HepG2 (cell line): ENCODE results near the gene TFEB.

Source experiments
- GABPA ChIP-seq, 2 experiments: IDR thresholded peaks; 2 replicates each; pipeline ENCODE4 v1.6.1; 2011 to 2016; ENCODE audit warnings: low read depth in 2 of 2, low read length in 1 of 2, missing biosample characterization in 1 of 2, missing genetic modification characterization in 1 of 2
- KDM1A ChIP-seq: IDR thresholded peaks from 2 replicates; pipeline ENCODE4 v1.6.1; 2016; ENCODE audit warnings: missing compliant biosample characterization
- MAFK ChIP-seq, 2 experiments: IDR thresholded peaks in 1 of 2; conservative IDR thresholded peaks in 1 of 2; 2 replicates each; pipeline ENCODE4 v1.6.1; 2011; ENCODE audit warnings: improper control_type of control experiment in 2 of 2, low read length in 2 of 2
- POLR2A ChIP-seq, 2 experiments: IDR thresholded peaks; 2 replicates each; pipeline ENCODE4 v1.6.1; 2011; ENCODE audit warnings: low read depth in 2 of 2, low read length in 2 of 2, mild to moderate bottlenecking in 1 of 2, moderate library complexity in 1 of 2; ENCODE audit not compliant: insufficient read depth in 1 of 2
- ZNF549 ChIP-seq: sonication (generic); formaldehyde crosslinking; IDR thresholded peaks from 2 replicates; pipeline ENCODE4 v1.5.0; 2020; ENCODE audit warnings: missing genetic modification reagents
- ZSCAN12 ChIP-seq: sonication (generic); formaldehyde crosslinking; IDR thresholded peaks from 2 replicates; pipeline ENCODE4 v1.9.0; 2021; ENCODE audit warnings: mild to moderate bottlenecking, missing genetic modification reagents
- ZSCAN30 ChIP-seq: sonication (generic); formaldehyde crosslinking; IDR thresholded peaks from 2 replicates; pipeline ENCODE4 v1.5.0; 2020; ENCODE audit warnings: mild to moderate bottlenecking, missing genetic modification reagents
- TF ChIP-seq, protein P1 (sequence below), 2 experiments: IDR thresholded peaks; 2 replicates each; pipeline ENCODE4 v1.6.1; 2011 to 2012; ENCODE audit warnings: low read length in 2 of 2, borderline replicate concordance in 1 of 2, low read depth in 1 of 2, mild to moderate bottlenecking in 1 of 2, moderate library complexity in 1 of 2
- TF ChIP-seq, protein P2 (sequence below): sonication (generic); formaldehyde crosslinking; conservative IDR thresholded peaks from 2 replicates; pipeline ENCODE4 v1.4.0; 2020; ENCODE audit warnings: missing genetic modification reagents
- TF ChIP-seq, protein P3 (sequence below): sonication (generic); formaldehyde crosslinking; conservative IDR thresholded peaks from 2 replicates; pipeline ENCODE4 v1.8.0; 2022; ENCODE audit warnings: missing genetic modification reagents

DNA sequence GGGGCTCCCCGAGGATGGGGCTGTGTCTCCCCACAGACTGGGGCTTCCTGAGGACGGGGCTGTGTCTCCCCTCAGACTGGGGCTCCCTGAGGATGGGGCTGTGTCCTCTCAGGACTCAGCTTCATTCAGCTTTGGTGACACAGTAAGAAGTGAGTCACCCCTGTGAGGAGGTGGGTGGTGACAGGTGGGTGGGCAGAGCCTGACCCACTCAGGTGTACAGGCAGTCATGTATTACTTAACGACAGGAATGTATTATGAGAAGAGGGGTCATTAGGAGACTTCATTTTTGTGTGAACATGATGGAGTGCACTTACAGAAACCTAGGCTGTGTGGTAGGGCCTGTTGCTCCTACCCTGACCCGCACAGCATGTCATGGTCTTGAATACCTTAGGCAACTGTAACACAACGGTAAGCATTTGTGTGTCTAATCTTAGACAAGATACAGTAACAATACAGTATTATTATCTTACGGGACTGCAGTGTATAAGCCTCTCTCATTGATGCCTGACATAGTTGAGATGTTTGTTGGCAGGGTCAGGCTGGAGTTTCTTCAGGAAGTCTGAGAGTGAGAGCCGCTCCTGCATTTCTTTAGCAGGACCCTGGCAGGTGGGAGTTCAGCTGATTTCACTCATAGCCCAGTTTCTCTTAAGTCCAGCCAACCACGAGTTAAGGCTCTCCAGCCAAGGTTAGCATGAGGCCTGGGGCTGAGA lies 22.7 kb upstream of the TFEB start:
- TF ChIP-seq KDM1A (CRISPR knock-in tag) (no peak), GABPA (IDR thresholded peaks at IDR 0.05; ENCODE audit: low read depth, low read length) (no peak), GABPA (CRISPR knock-in tag; IDR thresholded peaks at IDR 0.05; ENCODE audit: low read depth) (no peak), POLR2A (IDR thresholded peaks at IDR 0.05; ENCODE audit: insufficient read depth in 1 of 2, low read depth in 2 of 2, low read length in 2 of 2) (no peak), ZNF549 (CRISPR knock-in tag) (no peak), ZSCAN30 (CRISPR knock-in tag) (no peak), MAFK (conservative IDR thresholded peaks at IDR 0.05 in 1 of 2, IDR thresholded peaks at IDR 0.05 in 1 of 2; ENCODE audit: low read length in 2 of 2) (no peak), ZSCAN12 (no peak)
- TF ChIP-seq, protein P1, sequence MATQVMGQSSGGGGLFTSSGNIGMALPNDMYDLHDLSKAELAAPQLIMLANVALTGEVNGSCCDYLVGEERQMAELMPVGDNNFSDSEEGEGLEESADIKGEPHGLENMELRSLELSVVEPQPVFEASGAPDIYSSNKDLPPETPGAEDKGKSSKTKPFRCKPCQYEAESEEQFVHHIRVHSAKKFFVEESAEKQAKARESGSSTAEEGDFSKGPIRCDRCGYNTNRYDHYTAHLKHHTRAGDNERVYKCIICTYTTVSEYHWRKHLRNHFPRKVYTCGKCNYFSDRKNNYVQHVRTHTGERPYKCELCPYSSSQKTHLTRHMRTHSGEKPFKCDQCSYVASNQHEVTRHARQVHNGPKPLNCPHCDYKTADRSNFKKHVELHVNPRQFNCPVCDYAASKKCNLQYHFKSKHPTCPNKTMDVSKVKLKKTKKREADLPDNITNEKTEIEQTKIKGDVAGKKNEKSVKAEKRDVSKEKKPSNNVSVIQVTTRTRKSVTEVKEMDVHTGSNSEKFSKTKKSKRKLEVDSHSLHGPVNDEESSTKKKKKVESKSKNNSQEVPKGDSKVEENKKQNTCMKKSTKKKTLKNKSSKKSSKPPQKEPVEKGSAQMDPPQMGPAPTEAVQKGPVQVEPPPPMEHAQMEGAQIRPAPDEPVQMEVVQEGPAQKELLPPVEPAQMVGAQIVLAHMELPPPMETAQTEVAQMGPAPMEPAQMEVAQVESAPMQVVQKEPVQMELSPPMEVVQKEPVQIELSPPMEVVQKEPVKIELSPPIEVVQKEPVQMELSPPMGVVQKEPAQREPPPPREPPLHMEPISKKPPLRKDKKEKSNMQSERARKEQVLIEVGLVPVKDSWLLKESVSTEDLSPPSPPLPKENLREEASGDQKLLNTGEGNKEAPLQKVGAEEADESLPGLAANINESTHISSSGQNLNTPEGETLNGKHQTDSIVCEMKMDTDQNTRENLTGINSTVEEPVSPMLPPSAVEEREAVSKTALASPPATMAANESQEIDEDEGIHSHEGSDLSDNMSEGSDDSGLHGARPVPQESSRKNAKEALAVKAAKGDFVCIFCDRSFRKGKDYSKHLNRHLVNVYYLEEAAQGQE (IDR thresholded peaks at IDR 0.05; ENCODE audit: borderline replicate concordance in 1 of 2, low read depth in 1 of 2, low read length in 2 of 2), result no peak
- TF ChIP-seq, protein P2, sequence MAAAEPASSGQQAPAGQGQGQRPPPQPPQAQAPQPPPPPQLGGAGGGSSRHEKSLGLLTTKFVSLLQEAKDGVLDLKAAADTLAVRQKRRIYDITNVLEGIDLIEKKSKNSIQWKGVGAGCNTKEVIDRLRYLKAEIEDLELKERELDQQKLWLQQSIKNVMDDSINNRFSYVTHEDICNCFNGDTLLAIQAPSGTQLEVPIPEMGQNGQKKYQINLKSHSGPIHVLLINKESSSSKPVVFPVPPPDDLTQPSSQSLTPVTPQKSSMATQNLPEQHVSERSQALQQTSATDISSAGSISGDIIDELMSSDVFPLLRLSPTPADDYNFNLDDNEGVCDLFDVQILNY (CRISPR knock-in tag), result no peak
- TF ChIP-seq, protein P3, sequence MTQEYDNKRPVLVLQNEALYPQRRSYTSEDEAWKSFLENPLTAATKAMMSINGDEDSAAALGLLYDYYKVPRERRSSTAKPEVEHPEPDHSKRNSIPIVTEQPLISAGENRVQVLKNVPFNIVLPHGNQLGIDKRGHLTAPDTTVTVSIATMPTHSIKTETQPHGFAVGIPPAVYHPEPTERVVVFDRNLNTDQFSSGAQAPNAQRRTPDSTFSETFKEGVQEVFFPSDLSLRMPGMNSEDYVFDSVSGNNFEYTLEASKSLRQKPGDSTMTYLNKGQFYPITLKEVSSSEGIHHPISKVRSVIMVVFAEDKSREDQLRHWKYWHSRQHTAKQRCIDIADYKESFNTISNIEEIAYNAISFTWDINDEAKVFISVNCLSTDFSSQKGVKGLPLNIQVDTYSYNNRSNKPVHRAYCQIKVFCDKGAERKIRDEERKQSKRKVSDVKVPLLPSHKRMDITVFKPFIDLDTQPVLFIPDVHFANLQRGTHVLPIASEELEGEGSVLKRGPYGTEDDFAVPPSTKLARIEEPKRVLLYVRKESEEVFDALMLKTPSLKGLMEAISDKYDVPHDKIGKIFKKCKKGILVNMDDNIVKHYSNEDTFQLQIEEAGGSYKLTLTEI, result no peak
